HepG2 (cell line): ENCODE data around the gene SOX12. TPM values are rescaled to one million over a fixed set of nuclear protein-coding genes. Genes with fewer than 3 reads are reported as not detected.

Experiments used
- ADNP ChIP-seq: sonication (generic); formaldehyde crosslinking; IDR thresholded peaks from 2 replicates; pipeline ENCODE4 v1.4.0; 2020; ENCODE audit warnings: missing genetic modification reagents
- ATAD3A ChIP-seq: sonication (generic); formaldehyde crosslinking; IDR thresholded peaks from 2 replicates; pipeline ENCODE4 v1.4.0; 2020; ENCODE audit warnings: missing genetic modification reagents
- ETV5 ChIP-seq: IDR thresholded peaks from 2 replicates; pipeline ENCODE4 v1.6.1; 2018; ENCODE audit warnings: missing biosample characterization, missing genetic modification reagents, inconsistent platforms, borderline replicate concordance
- KDM4B ChIP-seq: sonication (generic); formaldehyde crosslinking; IDR thresholded peaks from 2 replicates; pipeline ENCODE4 v1.4.0; 2020; ENCODE audit warnings: missing genetic modification reagents
- MEIS2 ChIP-seq: sonication (generic); formaldehyde crosslinking; IDR thresholded peaks from 2 replicates; pipeline ENCODE4 v1.9.0; 2021; ENCODE audit warnings: mild to moderate bottlenecking, missing genetic modification reagents
- MTA1 ChIP-seq: sonication (generic); formaldehyde crosslinking; IDR thresholded peaks from 2 replicates; pipeline ENCODE4 v1.4.0; 2020; ENCODE audit warnings: missing genetic modification reagents, mild to moderate bottlenecking, borderline replicate concordance
- NFRKB ChIP-seq: fragments of 450-650 bp; IDR thresholded peaks from 2 replicates; pipeline ENCODE4 v1.6.1; 2017
- RFX3 ChIP-seq: IDR thresholded peaks from 2 replicates; pipeline ENCODE4 v1.6.1; 2016; ENCODE audit warnings: missing biosample characterization, missing genetic modification reagents
- SKI ChIP-seq: fragments of 450-650 bp; IDR thresholded peaks from one replicate; pipeline ENCODE4 v1.6.1; 2018; ENCODE audit warnings: mild to moderate bottlenecking; ENCODE audit not compliant: partially characterized antibody
- SUZ12 ChIP-seq: fragments of 150-350 bp; IDR thresholded peaks from 2 replicates; pipeline ENCODE4 v1.6.1; 2014; ENCODE audit warnings: low read depth, low read length
- TAF15 ChIP-seq: fragments of 200-400 bp; formaldehyde crosslinking; IDR thresholded peaks from one replicate; pipeline ENCODE4 v1.6.1; 2018; ENCODE audit warnings: mild to moderate bottlenecking, low read depth, low read length; ENCODE audit not compliant: poor library complexity, severe bottlenecking
- TBL1XR1 ChIP-seq: fragments of 150-350 bp; IDR thresholded peaks from 2 replicates; pipeline ENCODE4 v1.6.1; 2014; ENCODE audit warnings: borderline replicate concordance, low read length; ENCODE audit not compliant: partially characterized antibody
- TBP ChIP-seq: sonication (generic); formaldehyde crosslinking; IDR thresholded peaks from 2 replicates; pipeline ENCODE4 v1.5.0; 2020; ENCODE audit warnings: missing genetic modification reagents
- TCF12 ChIP-seq, 2 experiments: fragments of 450-650 bp in 1 of 2; sonication (generic) in 1 of 2; formaldehyde crosslinking in 1 of 2; IDR thresholded peaks; 2 replicates each; pipeline versions ENCODE4 v1.6.1 to v1.8.0; 2017 to 2022; ENCODE audit warnings: antibody characterized with exemption in 1 of 2, mild to moderate bottlenecking in 1 of 2, missing genetic modification reagents in 1 of 2, moderate library complexity in 1 of 2
- XRCC5 ChIP-seq: fragments of 200-400 bp; formaldehyde crosslinking; optimal IDR thresholded peaks from 2 replicates; pipeline ENCODE3; 2017; ENCODE audit warnings: mild to moderate bottlenecking, low read length
- ZFAT ChIP-seq: sonication (generic); formaldehyde crosslinking; conservative IDR thresholded peaks from 2 replicates; pipeline ENCODE4 v1.8.1; 2023; ENCODE audit warnings: missing genetic modification reagents, inconsistent platforms
- ZFP36L1 ChIP-seq: sonication (generic); formaldehyde crosslinking; IDR thresholded peaks from 2 replicates; pipeline ENCODE4 v1.8.0; 2022; ENCODE audit warnings: mild to moderate bottlenecking, missing genetic modification reagents, moderate library complexity
- ZMYM4 ChIP-seq: sonication (generic); formaldehyde crosslinking; IDR thresholded peaks from 2 replicates; pipeline ENCODE4 v1.8.1; 2023; ENCODE audit warnings: mild to moderate bottlenecking, missing genetic modification reagents
- ZNF543 ChIP-seq: sonication (generic); formaldehyde crosslinking; IDR thresholded peaks from 2 replicates; pipeline ENCODE4 v1.4.0; 2020; ENCODE audit warnings: mild to moderate bottlenecking, missing genetic modification reagents
- ZNF674 ChIP-seq: sonication (generic); formaldehyde crosslinking; IDR thresholded peaks from 2 replicates; pipeline ENCODE4 v1.5.0; 2020; ENCODE audit warnings: low read depth, mild to moderate bottlenecking, missing genetic modification reagents
- ZSCAN22 ChIP-seq: sonication (generic); formaldehyde crosslinking; IDR thresholded peaks from 2 replicates; pipeline ENCODE4 v1.4.0; 2020; ENCODE audit warnings: mild to moderate bottlenecking, missing genetic modification reagents
- ZZZ3 ChIP-seq: sonication (generic); formaldehyde crosslinking; IDR thresholded peaks from 2 replicates; pipeline ENCODE4 v1.4.0; 2020; ENCODE audit warnings: missing genetic modification reagents, mild to moderate bottlenecking, borderline replicate concordance
- polyA plus RNA-seq, 8 experiments: library from polyadenylated mRNA; depleted of rRNA in 3 of 8; stranded (reverse) in 7 of 8; unstranded in 1 of 8; fragments of >200 nt; fragmentation: Illumina TruSeq in 4 of 8; extraction: Trizol in 4 of 8; gene quantifications; 2 replicates each; pipeline versions ENCODE4 v1.2.1 to v1.2.3, GENCODE V29; 2011 to 2016; ENCODE audit warnings: low read depth in 4 of 8, missing spikeins in 1 of 8, mixed read lengths in 1 of 8; ENCODE audit not compliant: insufficient read depth in 1 of 8
- total RNA-seq, 5 experiments: library from RNA; depleted of rRNA; stranded (reverse); fragments of >200 nt; fragmentation: Illumina TruSeq; extraction: Trizol; gene quantifications; 2 replicates each; pipeline ENCODE4 v1.2.3, GENCODE V29; 2016; ENCODE audit warnings: low read depth in 1 of 5
- TF ChIP-seq, protein P1 (sequence below): sonication (generic); formaldehyde crosslinking; IDR thresholded peaks from 2 replicates; pipeline ENCODE4 v1.5.0; 2020; ENCODE audit warnings: mild to moderate bottlenecking, missing genetic modification reagents
- TF ChIP-seq, protein P2 (sequence below): sonication (generic); formaldehyde crosslinking; IDR thresholded peaks from 2 replicates; pipeline ENCODE4 v1.5.1; 2020; ENCODE audit warnings: missing genetic modification reagents, mild to moderate bottlenecking, borderline replicate concordance
- TF ChIP-seq, protein P3 (sequence below): sonication (generic); formaldehyde crosslinking; IDR thresholded peaks from 2 replicates; pipeline ENCODE4 v1.4.0; 2020; ENCODE audit warnings: mild to moderate bottlenecking, missing genetic modification reagents

Gene SOX12
- total and polyA plus RNA-seq, 2 of the 13 experiments (the other 11 are each of a cell fraction or from before 2014, with no cell fraction given) = 10.0 to 18.7 TPM

DNA sequence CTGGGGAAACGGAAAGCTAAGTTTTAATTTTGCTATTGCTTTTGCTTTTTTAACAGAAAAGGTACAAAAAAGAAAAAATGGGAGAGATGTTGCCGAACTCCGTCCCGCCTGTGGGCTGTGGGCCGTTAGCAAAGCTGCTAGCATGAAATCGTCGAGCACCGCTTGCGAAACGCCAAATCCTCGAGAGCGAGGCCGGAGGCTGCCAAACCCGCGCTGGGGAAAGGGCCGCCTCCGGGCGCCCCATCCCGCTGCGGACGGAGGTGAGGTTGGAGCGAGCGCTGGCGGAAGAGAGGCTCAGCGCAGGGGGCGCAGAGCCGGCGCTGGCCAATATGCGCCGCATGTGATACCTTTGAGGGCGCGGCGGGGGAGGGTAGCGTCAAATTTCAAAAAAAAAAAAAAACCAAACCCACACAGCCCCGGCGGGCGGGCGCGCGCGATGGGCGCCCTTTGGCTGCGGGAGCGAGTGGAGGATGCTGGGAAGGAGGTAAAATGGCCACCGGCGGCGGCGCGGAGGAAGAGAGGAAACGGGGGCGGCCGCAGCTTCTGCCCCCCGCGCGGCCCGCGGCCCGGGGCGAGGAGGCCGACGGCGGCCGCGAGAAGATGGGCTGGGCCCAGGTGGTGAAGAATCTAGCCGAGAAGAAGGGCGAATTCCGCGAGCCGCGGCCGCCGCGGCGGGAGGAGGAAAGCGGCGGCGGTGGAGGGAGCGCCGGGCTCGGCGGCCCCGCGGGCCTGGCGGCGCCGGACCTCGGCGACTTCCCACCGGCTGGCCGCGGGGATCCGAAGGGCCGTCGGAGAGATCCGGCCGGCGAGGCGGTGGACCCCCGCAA lies 28.0 kb upstream of the SOX12 start, which contains the start of gene ZCCHC3 (continued):
- TF ChIP-seq ZFP36L1 (CRISPR knock-in tag) = peak; percentile 98; the same call in 1 of the 2 replicates
- TF ChIP-seq ZZZ3 (CRISPR knock-in tag) = peak; percentile 74; the same call in 1 of the 2 replicates
- no peak for TF ChIP-seq ATAD3A
- peak; percentile 93 for TF ChIP-seq ZFAT (CRISPR knock-in tag)
- peak; percentile 93; the same call in 1 of the 2 replicates for TF ChIP-seq MTA1 (CRISPR knock-in tag)
- no peak for TF ChIP-seq TCF12 (IDR thresholded peaks at IDR 0.05)
- TF ChIP-seq TCF12 (CRISPR knock-in tag; IDR thresholded peaks at IDR 0.05) = peak; percentile 98
- peak; percentile 56; the same call in 1 of the 2 replicates for TF ChIP-seq RFX3 (CRISPR knock-in tag)
- TF ChIP-seq SUZ12 = peak; percentile 36; the same call in 1 of the 2 replicates
- TF ChIP-seq ZMYM4 (CRISPR knock-in tag) = peak; percentile 95
- TF ChIP-seq, protein P1, sequence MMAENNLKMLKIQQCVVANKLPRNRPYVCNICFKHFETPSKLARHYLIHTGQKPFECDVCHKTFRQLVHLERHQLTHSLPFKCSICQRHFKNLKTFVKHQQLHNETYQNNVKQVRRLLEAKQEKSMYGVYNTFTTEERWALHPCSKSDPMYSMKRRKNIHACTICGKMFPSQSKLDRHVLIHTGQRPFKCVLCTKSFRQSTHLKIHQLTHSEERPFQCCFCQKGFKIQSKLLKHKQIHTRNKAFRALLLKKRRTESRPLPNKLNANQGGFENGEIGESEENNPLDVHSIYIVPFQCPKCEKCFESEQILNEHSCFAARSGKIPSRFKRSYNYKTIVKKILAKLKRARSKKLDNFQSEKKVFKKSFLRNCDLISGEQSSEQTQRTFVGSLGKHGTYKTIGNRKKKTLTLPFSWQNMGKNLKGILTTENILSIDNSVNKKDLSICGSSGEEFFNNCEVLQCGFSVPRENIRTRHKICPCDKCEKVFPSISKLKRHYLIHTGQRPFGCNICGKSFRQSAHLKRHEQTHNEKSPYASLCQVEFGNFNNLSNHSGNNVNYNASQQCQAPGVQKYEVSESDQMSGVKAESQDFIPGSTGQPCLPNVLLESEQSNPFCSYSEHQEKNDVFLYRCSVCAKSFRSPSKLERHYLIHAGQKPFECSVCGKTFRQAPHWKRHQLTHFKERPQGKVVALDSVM (CRISPR knock-in tag) = peak; percentile 98
- TF ChIP-seq MEIS2 (CRISPR knock-in tag) = peak; percentile 95
- TF ChIP-seq XRCC5 = peak; percentile 99
- TF ChIP-seq ADNP (CRISPR knock-in tag) = no peak
- peak; percentile 89; the same call in 1 of the 2 replicates for TF ChIP-seq ZNF674 (CRISPR knock-in tag)
- peak; percentile 78 for TF ChIP-seq TBL1XR1
- TF ChIP-seq, protein P2, sequence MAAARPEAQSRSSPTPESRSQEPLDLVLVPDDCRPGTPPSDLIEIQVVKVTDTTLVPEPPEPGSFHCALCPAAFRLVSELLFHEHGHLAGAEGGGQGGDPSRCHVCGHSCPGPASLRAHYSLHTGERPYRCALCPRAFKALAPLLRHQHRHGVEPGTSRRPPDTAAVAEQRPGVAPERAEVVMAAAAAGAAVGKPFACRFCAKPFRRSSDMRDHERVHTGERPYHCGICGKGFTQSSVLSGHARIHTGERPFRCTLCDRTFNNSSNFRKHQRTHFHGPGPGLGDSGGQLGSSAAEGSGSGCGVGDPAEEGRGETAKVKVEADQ = peak; percentile 93
- TF ChIP-seq ZNF543 (CRISPR knock-in tag) = peak; percentile 98
- TF ChIP-seq ZSCAN22 = peak; percentile 62
- peak; percentile 95 for TF ChIP-seq TAF15
- TF ChIP-seq NFRKB = peak; percentile 97
- peak; percentile 95 for TF ChIP-seq SKI
- peak; percentile 99 for TF ChIP-seq KDM4B
- TF ChIP-seq, protein P3, sequence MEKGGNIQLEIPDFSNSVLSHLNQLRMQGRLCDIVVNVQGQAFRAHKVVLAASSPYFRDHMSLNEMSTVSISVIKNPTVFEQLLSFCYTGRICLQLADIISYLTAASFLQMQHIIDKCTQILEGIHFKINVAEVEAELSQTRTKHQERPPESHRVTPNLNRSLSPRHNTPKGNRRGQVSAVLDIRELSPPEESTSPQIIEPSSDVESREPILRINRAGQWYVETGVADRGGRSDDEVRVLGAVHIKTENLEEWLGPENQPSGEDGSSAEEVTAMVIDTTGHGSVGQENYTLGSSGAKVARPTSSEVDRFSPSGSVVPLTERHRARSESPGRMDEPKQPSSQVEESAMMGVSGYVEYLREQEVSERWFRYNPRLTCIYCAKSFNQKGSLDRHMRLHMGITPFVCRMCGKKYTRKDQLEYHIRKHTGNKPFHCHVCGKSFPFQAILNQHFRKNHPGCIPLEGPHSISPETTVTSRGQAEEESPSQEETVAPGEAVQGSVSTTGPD (CRISPR knock-in tag) = peak; percentile 96
- peak; percentile 96 for TF ChIP-seq ETV5
- TF ChIP-seq TBP (CRISPR knock-in tag) = no peak
